ENCODE results near the gene SLC22A7. TPM values are rescaled to one million over a fixed set of nuclear protein-coding genes. Genes with fewer than 3 reads are reported as not detected.
A peak's percentile ranks its signal among the peaks of the same experiment; 100 is the strongest.

Gene SLC22A7
- total RNA-seq, 6 donors from 2014 or later, result not detected

GRCh38 chr6:43285832-43286231 lies 12.2 kb upstream of the SLC22A7 start:
- 81 to 91% methylated on average over 4 to 5 of the region's 5 CpGs for WGBS, 2 donors
- Histone ChIP-seq H3K27ac (no peak overlapping the region), H3K36me3 (no peaks in the 10 kb centered on the region), H3K4me3 (no peak overlapping the region), H3K4me1 (peaks cover 0 to 10% (median 0%) of the 10 kb centered on the region in 4 donors), H3K9me3 (no peaks in the 10 kb centered on the region), H3K27me3 (peaks cover 0 to 14% (median 7%) of the 10 kb centered on the region in 4 donors)
- TF ChIP-seq POLR2AphosphoS5 (IDR thresholded peaks at IDR 0.05) (no peak), POLR2A (IDR thresholded peaks at IDR 0.05) (no peak), CTCF (IDR thresholded peaks at IDR 0.05) (no peak), EP300 (IDR thresholded peaks at IDR 0.05) (no peak)
- DNase-seq (no peak), ATAC-seq (ENCODE audit: low FRiP score in 2 of 2) (no peak)

GRCh38 chr6:43286456-43286979 lies 11.5 kb upstream of the SLC22A7 start:
- DNase-seq, result no peak
- H3K36me3 ChIP-seq, result no peaks in the 10 kb centered on the region
- H3K4me1 ChIP-seq, result peaks cover 0 to 10% (median 0%) of the 10 kb centered on the region in 4 donors
- H3K4me3 ChIP-seq, result no peak overlapping the region
- peaks cover 0 to 14% (median 7%) of the 10 kb centered on the region in 4 donors for H3K27me3 ChIP-seq
- no peaks in the 10 kb centered on the region for H3K9me3 ChIP-seq
- TF ChIP-seq EP300 (IDR thresholded peaks at IDR 0.05) (no peak), POLR2A (IDR thresholded peaks at IDR 0.05) (no peak), POLR2AphosphoS5 (IDR thresholded peaks at IDR 0.05) (no peak), CTCF (IDR thresholded peaks at IDR 0.05) (no peak)
- no peak overlapping the region for H3K27ac ChIP-seq
- peak in 1 of 2 donors; percentile 2 for ATAC-seq (ENCODE audit: low FRiP score in 2 of 2)
- WGBS, 2 donors, result 83 to 100% methylated on average over 2 to 6 of the region's 6 CpGs

GRCh38 chr6:43286980-43287716 lies 10.9 kb upstream of the SLC22A7 start:
- Histone ChIP-seq H3K9me3 (no peaks in the 10 kb centered on the region), H3K36me3 (no peaks in the 10 kb centered on the region), H3K4me1 (peaks cover 0 to 10% (median 0%) of the 10 kb centered on the region in 4 donors), H3K27ac (no peak overlapping the region), H3K27me3 (peaks cover 0 to 14% (median 7%) of the 10 kb centered on the region in 4 donors), H3K4me3 (no peak overlapping the region)
- 60 to 68% methylated on average over 3 to 4 of the region's 10 CpGs for WGBS, 2 donors
- ATAC-seq (ENCODE audit: low FRiP score in 2 of 2) (no peak), DNase-seq (no peak)
- TF ChIP-seq POLR2AphosphoS5 (IDR thresholded peaks at IDR 0.05) (no peak), CTCF (IDR thresholded peaks at IDR 0.05) (no peak), EP300 (IDR thresholded peaks at IDR 0.05) (no peak), POLR2A (IDR thresholded peaks at IDR 0.05) (no peak)

GRCh38 chr6:43287717-43288679 lies 10.1 kb upstream of the SLC22A7 start:
- DNase-seq, result no peak
- peaks cover 0 to 10% (median 0%) of the 10 kb centered on the region in 4 donors for H3K4me1 ChIP-seq
- no peak overlapping the region for H3K27ac ChIP-seq
- TF ChIP-seq CTCF (IDR thresholded peaks at IDR 0.05), result no peak
- TF ChIP-seq POLR2A (IDR thresholded peaks at IDR 0.05), result no peak
- no peak for TF ChIP-seq EP300 (IDR thresholded peaks at IDR 0.05)
- no peak for TF ChIP-seq POLR2AphosphoS5 (IDR thresholded peaks at IDR 0.05)
- H3K36me3 ChIP-seq, result no peaks in the 10 kb centered on the region
- no peaks in the 10 kb centered on the region for H3K9me3 ChIP-seq
- ATAC-seq (ENCODE audit: low FRiP score in 2 of 2), result no peak
- H3K27me3 ChIP-seq, result peaks cover 0 to 14% (median 7%) of the 10 kb centered on the region in 4 donors
- 76% methylated on average over 5 to 6 of the region's 7 CpGs for WGBS, 2 donors
- no peak overlapping the region for H3K4me3 ChIP-seq
